ENCODE results near the gene SLC2A11.

DNA sequence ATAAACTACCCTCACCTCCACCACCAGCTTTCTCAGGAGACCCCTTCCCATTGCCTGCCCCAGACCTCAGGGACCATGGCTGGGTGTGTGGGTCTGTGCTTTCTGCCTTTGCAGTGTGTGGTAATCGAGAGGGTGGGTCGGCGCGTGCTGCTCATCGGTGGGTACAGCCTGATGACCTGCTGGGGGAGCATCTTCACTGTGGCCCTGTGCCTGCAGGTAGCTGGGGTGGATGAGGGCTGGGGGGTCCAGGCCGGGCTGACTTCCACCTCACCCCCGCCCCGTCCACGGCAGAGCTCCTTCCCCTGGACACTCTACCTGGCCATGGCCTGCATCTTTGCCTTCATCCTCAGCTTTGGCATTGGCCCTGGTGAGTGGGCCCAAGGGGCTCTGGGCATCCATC, 26.0 kb downstream of the SLC2A11 start:
- TF ChIP-seq, protein P1, sequence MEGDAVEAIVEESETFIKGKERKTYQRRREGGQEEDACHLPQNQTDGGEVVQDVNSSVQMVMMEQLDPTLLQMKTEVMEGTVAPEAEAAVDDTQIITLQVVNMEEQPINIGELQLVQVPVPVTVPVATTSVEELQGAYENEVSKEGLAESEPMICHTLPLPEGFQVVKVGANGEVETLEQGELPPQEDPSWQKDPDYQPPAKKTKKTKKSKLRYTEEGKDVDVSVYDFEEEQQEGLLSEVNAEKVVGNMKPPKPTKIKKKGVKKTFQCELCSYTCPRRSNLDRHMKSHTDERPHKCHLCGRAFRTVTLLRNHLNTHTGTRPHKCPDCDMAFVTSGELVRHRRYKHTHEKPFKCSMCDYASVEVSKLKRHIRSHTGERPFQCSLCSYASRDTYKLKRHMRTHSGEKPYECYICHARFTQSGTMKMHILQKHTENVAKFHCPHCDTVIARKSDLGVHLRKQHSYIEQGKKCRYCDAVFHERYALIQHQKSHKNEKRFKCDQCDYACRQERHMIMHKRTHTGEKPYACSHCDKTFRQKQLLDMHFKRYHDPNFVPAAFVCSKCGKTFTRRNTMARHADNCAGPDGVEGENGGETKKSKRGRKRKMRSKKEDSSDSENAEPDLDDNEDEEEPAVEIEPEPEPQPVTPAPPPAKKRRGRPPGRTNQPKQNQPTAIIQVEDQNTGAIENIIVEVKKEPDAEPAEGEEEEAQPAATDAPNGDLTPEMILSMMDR (IDR thresholded peaks at IDR 0.05 in 4 of 5, conservative IDR thresholded peaks at IDR 0.05 in 1 of 5), result no peak
- TF ChIP-seq POLR2A (IDR thresholded peaks at IDR 0.05), result no peak
